T-helper 22 cell (primary cell): ENCODE results near the gene SCGB1D4.

Experiments
- DNase-seq: peaks from one replicate; pipeline ENCODE4 v3.0.0-alpha.2; 2020; ENCODE audit warnings: low read depth

The SCGB1D4 gene

DNA sequence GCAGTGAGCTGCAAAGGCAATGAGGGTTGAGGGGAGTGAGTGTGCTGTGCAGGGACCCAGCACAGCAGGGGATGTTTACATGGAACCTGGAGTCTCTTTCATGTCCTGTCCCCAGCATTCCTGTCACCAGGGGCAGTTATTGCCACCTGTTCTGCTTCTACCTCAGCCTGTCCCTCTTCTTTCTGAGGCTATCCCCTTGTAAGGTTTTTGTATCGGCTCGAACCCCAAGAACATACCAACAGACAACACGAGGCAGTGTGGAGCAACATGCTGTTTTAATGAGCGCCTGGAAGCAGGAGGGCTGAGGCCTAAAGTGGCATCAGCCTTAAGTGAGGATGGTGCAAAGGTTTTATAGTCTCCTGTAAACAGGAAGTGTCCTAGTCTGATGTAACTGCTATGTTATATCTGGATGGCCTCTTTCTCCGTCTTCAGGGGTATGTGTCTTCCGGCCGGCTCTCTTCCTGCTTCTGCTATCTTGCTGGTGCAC lies 25.0 kb downstream of the SCGB1D4 start:
- no peak for DNase-seq

DNA sequence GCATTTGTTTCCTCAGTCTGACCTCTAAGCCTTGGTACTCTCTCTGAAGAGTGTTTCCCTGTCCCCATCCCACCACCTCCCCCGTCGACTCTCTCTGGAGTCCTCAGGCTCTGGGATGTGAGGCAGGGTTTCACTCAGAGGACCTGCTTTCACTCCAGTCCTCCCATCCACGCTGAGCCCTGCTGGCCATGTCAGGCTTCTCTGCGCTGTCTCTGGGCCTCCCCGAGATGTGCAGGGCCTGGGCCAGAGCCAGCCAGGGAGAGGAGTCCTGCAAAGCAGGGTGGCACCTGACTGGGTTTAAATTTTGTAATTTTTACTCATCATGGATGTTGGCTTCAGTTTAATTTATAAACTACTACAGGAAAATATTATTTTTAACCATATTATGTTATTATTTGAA lies 25.6 kb downstream of the SCGB1D4 start:
- no peak for DNase-seq

DNA sequence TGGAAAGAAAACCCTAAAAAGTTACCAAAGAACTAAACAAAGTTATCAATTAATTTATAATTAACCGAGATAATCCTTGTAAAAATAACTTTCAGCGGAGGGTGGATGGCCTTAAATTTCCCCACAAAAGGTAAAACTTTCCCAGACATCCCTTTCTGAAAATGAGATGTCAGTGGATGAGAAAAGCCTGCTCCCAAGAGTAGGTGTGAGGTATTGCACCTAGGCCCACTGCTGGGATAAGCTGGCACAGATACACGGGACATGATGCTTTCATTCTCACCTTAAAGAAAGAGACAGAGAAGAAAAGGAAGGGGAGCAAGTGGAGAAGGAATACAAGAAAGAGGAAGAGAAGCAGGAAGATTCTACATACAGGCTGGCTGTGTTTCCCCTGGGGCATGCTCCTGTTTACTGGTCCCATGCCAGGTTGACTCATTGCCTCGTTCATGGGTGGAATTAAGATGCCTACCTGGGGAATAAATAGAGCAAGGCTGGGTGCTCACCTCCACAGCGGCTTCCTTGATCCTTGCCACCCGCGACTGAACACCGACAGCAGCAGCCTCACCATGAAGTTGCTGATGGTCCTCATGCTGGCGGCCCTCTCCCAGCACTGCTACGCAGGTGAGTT lies 29.1 kb downstream of the SCGB1D4 start, which contains the start of gene SCGB2A2:
SCGB2A2 (plus strand) TSS at position 505 of the 625 bp plus-strand sequence; CDS start at position 564, 59 bp downstream.
- DNase-seq = no peak

DNA sequence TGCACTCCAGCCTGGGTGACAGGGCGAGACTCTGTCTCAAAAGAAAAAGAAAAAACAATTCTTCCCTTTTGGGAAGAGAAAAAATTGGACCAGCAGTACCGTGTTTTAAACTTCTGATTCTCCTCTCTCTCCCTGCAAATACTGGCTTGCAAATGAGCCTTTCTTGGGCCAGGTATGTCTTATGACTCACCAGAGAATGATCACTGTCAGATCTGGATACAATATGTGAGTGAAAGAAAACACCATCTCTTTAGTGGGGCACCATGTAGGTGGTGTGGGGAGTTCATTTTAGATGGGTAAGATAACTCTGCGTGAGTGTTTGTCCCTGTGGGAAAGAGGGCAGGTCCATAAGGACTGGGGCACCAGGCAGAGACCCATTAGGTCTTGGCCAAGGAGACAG lies 31.3 kb downstream of the SCGB1D4 start:
- DNase-seq = no peak

DNA sequence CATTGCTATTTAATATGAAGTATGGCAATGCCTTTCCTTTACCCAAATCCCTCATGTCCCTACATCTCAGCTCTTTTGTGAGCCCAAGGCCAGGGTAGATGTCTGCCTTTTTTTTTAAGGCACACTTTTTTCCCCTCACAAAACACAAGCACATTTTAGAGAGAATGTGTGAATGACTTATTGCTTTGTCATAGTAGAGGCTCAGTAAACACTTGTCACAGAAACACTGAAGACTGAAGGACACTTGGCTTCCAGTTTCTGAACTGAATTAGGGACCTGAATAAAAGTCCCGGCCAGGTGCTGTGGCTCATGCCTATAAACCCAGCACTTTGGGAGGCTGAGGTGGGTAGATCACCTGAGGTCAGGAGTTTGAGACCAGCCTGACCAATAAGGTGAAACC lies 31.8 kb downstream of the SCGB1D4 start:
- DNase-seq = no peak

DNA sequence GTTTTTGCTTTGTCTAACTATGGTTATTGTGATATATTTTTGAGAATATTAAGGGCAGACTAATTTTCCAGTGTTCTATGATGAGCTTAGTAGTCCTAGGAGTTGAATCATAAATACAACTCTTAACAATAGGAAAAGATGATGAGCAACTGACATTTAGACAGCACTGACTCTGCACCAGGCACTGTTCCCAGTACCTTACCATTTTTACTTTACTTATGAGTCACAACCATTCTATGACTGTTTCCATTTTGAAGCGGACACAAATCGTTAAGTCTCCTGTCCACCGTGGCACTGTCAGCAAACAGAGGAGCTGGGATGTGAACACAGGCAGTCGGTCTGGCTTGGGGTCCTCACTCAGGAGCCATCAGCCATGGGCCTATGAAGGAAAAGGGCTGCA lies 32.3 kb downstream of the SCGB1D4 start:
- DNase-seq = no peak

DNA sequence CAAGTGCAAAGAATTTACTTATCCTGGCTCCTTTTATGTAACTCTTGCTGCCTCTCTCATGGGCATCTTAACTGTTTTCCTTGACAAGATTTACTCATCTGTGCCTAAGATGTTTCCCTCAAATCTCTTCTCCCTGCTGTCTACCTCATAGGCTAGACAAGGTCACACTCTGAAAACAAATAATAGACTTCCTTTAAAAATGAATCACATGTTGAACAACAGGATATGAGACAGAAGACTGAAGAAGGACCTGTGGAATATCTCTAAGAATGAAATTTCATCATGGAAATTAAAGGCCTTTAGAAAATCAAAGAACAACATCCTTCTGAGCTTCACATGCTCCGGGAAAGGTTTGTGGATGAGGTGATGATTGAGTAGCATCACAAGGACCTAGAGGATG lies 34.9 kb downstream of the SCGB1D4 start:
- no peak for DNase-seq

DNA sequence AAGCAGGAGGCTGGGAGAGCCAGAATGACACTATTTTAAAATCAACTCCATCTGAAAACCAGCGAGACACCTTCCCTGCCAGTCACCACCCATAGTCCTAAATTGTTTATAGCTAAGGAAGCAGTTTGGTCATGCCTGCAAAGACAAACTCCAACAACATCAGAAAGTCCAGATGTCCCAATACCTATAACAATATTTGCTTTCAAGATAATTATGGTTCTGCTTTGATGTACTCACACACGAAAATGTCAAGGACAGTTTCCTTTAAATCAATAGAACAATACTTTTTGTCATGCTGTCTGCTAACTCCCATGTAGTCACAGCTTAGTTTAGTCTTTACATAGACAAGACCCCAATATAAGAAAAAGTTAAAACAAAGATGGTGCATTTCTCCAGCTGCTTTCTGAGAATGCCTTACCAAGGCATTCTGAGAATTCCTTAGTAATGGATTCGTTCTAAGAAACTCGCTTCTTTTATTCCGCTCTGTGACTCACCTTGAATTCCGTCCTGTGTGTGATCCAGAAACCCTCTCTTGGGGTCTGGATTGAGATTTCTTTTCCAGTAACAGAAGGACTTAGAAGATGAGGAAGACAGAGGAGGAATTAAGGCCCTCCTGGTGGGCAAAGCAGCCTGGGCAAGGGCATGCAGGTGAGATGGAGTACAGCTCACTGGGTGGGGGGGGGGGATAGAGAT lies 38.5 kb downstream of the SCGB1D4 start:
- no peak for DNase-seq

DNA sequence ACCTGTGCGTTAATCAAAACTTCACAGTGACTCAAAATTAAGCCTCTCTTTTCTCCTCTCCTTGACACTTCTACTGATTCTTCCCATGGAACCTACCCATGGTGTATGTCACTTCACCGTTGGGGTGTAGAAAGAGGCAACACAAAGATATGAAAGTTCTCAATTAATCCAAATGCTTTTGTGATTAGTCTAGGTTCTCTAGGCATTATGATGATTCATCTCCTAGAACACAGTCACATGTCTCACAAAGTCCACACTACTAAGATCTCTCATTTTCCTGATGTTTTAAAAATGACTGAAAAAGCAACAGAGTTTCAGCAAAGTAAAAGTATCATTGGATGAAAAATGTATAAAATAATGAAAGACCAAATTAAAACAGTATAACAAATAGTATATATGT lies 42.6 kb downstream of the SCGB1D4 start:
- DNase-seq = no peak

DNA sequence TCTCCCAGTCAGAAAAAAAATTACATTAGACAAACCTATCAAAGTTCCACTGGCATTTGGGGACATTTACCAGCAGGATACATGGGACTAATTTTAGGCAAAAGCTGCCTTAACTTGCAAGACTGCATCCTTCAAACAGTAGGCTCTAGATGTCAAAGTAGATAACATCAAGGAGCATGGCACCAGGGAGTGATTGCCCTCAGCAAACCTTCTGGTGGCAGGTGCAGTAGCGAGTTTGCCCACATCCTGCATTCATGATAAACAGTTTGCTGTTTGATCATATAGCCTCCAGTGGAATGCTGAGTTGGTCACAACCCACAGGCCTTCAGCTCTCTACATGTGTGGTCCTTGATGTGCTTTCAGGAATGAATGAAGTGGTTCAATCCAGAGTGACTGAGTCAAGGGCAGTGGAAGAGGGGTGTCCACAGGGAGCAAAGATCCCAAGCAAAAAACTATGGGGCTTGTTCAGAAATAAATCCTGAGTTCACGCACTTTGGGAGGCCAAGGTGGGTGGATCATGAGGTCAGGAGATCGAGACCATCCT lies 44.8 kb downstream of the SCGB1D4 start:
- no peak for DNase-seq

DNA sequence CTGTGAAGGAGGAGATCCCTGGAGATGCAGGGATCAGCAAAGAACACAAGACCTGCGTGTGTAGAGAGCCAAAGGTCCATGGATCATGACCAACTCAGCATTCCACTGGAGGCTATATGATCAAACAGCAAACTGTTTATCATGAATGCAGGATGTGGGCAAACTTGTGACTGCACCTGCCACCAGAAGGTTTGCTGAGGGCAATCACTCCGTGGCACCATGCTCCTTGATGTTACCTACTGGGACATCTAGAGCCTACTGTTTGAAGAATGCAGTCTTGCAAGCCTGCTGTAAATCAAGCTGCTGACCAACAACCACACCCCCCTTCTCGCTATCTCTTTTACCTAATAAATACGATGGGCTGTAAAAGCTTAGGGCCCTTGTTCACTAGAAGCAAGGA lies 47.2 kb downstream of the SCGB1D4 start:
- DNase-seq = no peak
